Uterus (tissue), 4 donors: ENCODE measurements around the gene PGF. TPM values are rescaled to one million over a fixed set of nuclear protein-coding genes. Genes with fewer than 3 reads are reported as not detected.
"Not testable (repeated sequence)": the region's sequence is repeated elsewhere in the genome, so short reads cannot be mapped to it uniquely, and the experiment has no call there.

Experiments used
- DNase-seq, 2 donors: peaks; one replicate each; pipeline ENCODE4 v3.0.0-alpha.2; 2019 to 2020
- H3K27ac ChIP-seq, 2 donors: fragments of 200-600 bp; sonication (generic); 1 replicate in 1 of 2; 2 replicates in 1 of 2; pipeline ENCODE4 v1.5.1; 2016 to 2018
- H3K27me3 ChIP-seq, 2 donors: fragments of 200-600 bp; sonication (generic); one replicate each; pipeline ENCODE4 v1.5.1; 2018 to 2019; ENCODE audit warnings: control low read depth in 1 of 2
- H3K36me3 ChIP-seq, 2 donors: fragments of 200-600 bp; sonication (generic); one replicate each; pipeline ENCODE4 v1.5.1; 2019; ENCODE audit warnings: control low read depth in 1 of 2
- H3K4me1 ChIP-seq, 2 donors: fragments of 200-600 bp; sonication (generic); one replicate each; pipeline ENCODE4 v1.5.1; 2018 to 2019; ENCODE audit warnings: control low read depth in 1 of 2
- H3K4me3 ChIP-seq, 2 donors: fragments of 200-600 bp; sonication (generic); 1 replicate in 1 of 2; 2 replicates in 1 of 2; pipeline ENCODE4 v1.5.1; 2018 to 2019; ENCODE audit warnings: mild to moderate bottlenecking in 1 of 2
- H3K9me3 ChIP-seq, 2 donors: fragments of 200-600 bp; sonication (generic); one replicate each; pipeline ENCODE4 v1.5.1; 2019; ENCODE audit warnings: control low read depth in 1 of 2
- POLR2A ChIP-seq, 2 donors: fragments of 450-650 bp; IDR thresholded peaks; one replicate each; pipeline ENCODE4 v1.6.1; 2016; ENCODE audit warnings: antibody characterized with exemption in 2 of 2, mild to moderate bottlenecking in 1 of 2, moderate library complexity in 1 of 2
- intact Hi-C: fragments of 100-400 bp; cut with DNase I; formaldehyde crosslinking; loops from one replicate; pipeline ENCODE4 v1.15.1; 2023; ENCODE audit warnings: low total_unique reads
- total RNA-seq, 4 donors: library from RNA; depleted of rRNA in 3 of 4; stranded (reverse); fragments of >200 nt in 3 of 4; gene quantifications; one replicate each; pipeline versions ENCODE4 v1.1.0 to v1.2.4, GENCODE V29; 2014 to 2023
- TF ChIP-seq, protein P1 (sequence below), 4 experiments: fragments of 200-600 bp in 2 of 4; fragments of 450-650 bp in 2 of 4; sonication (generic) in 2 of 4; IDR thresholded peaks; one replicate each; pipeline ENCODE4 v1.5.1; 2016 to 2019; ENCODE audit warnings: antibody characterized with exemption in 4 of 4, mild to moderate bottlenecking in 2 of 4, moderate library complexity in 1 of 4
- donor health status: DM: yes; HTN: yes; CAD: no.

The PGF gene
- total RNA-seq, 4 donors from 2014 or later: 2.7 to 32.4 (median 15.4) TPM

- H3K9me3 ChIP-seq: no peaks in the 10 kb centered on the region
- no peaks in the 10 kb centered on the region for H3K27me3 ChIP-seq
- no peaks in the 10 kb centered on the region for H3K36me3 ChIP-seq
- peak overlapping the region; percentile 12 to 43 for H3K27ac ChIP-seq
- intact Hi-C loops: no loop called here
- no peaks in the 10 kb centered on the region for H3K4me1 ChIP-seq
- TF ChIP-seq, protein P1, sequence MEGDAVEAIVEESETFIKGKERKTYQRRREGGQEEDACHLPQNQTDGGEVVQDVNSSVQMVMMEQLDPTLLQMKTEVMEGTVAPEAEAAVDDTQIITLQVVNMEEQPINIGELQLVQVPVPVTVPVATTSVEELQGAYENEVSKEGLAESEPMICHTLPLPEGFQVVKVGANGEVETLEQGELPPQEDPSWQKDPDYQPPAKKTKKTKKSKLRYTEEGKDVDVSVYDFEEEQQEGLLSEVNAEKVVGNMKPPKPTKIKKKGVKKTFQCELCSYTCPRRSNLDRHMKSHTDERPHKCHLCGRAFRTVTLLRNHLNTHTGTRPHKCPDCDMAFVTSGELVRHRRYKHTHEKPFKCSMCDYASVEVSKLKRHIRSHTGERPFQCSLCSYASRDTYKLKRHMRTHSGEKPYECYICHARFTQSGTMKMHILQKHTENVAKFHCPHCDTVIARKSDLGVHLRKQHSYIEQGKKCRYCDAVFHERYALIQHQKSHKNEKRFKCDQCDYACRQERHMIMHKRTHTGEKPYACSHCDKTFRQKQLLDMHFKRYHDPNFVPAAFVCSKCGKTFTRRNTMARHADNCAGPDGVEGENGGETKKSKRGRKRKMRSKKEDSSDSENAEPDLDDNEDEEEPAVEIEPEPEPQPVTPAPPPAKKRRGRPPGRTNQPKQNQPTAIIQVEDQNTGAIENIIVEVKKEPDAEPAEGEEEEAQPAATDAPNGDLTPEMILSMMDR (IDR thresholded peaks at IDR 0.05): no peak
- TF ChIP-seq POLR2A (IDR thresholded peaks at IDR 0.05): no peak
- DNase-seq: peak in 1 of 2 donors; percentile 20
- no peak overlapping the region for H3K4me3 ChIP-seq
Observed at GRCh38 chr14:74932401-74932901, 22.9 kb downstream of the PGF start.

DNA sequence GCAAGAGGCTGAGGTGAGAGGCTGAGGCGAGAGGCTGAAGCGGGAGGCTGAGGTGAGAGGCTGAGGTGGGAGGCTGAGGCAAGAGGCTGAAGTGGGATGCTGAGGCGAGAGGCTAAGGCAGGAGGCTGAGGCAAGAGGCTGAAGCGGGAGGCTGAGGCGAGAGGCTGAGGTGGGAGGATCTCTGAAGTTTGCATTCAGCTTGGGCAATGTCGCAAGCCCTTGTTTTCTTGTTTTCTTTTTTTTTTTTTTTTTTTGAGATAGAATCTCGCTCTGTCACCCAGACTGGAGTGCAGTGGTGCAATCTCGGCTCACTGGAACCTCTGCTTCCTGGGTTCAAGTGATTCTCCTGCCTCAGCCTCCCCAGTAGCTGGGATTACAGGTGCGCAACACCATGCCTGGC lies 23.7 kb downstream of the PGF start:
- DNase-seq, H3K4me1 ChIP-seq, H3K36me3 ChIP-seq, H3K27me3 ChIP-seq, H3K4me3 ChIP-seq, H3K9me3 ChIP-seq, H3K27ac ChIP-seq, intact Hi-C loops: not testable (repeated sequence)

DNA sequence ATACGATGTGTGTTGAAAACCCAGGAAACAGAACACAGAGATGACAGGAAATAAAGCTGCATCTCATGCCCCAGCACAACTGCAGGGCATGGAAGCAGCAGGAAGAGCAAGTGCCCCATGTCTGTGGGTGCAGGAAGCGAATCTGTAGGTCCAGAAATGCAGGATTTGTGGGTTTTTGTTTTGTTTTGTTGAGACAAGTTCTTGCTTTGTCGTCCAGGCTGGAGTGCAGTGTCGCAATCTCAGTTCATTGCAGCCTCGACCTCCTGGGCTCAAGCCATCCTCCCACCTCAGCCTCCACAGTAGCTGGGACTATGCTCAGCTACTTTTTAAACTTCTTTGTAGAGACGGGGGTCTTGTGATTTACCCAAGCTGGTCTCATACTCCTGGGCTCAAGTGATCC lies 26.2 kb downstream of the PGF start:
- TF ChIP-seq POLR2A (IDR thresholded peaks at IDR 0.05): no peak
- no peak overlapping the region for H3K4me3 ChIP-seq
- H3K36me3 ChIP-seq: no peaks in the 10 kb centered on the region
- no peaks in the 10 kb centered on the region for H3K27me3 ChIP-seq
- intact Hi-C loops: no loop called here
- DNase-seq: no peak
- H3K4me1 ChIP-seq: no peaks in the 10 kb centered on the region
- H3K9me3 ChIP-seq: no peaks in the 10 kb centered on the region
- H3K27ac ChIP-seq: no peak overlapping the region

DNA sequence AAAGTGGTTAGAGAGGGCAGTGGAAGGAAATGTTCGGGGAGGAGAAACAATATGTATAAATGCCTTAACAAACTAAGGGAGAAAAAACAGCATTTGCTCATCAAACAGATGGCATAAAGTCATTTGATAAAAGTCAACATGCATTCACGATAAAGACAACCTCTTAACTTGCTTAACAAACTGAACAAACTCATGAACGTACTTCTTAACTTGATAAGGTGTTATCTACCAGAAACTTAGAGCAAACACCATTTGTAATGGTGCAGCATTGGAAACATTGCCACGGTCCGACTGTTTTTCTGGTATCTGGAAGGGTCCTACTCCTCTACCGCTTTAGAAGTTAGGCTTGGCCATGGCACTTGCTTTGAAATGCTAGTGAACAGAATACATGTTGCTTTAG lies 28.2 kb downstream of the PGF start:
- intact Hi-C loops: no loop called here
- TF ChIP-seq POLR2A (IDR thresholded peaks at IDR 0.05): no peak
- H3K27ac ChIP-seq: no peak overlapping the region
- no peaks in the 10 kb centered on the region for H3K27me3 ChIP-seq
- no peaks in the 10 kb centered on the region for H3K9me3 ChIP-seq
- no peaks in the 10 kb centered on the region for H3K4me1 ChIP-seq
- H3K4me3 ChIP-seq: no peak overlapping the region
- no peaks in the 10 kb centered on the region for H3K36me3 ChIP-seq
- no peak for DNase-seq

- H3K4me3 ChIP-seq: no peak overlapping the region
- H3K4me1 ChIP-seq: no peaks in the 10 kb centered on the region
- no peak overlapping the region for H3K27ac ChIP-seq
- no peaks in the 10 kb centered on the region for H3K36me3 ChIP-seq
- DNase-seq: no peak
- TF ChIP-seq, protein P1 (IDR thresholded peaks at IDR 0.05): no peak
- TF ChIP-seq POLR2A (IDR thresholded peaks at IDR 0.05): no peak
- no peaks in the 10 kb centered on the region for H3K9me3 ChIP-seq
- H3K27me3 ChIP-seq: no peaks in the 10 kb centered on the region
- intact Hi-C loops: no loop called here
Observed at GRCh38 chr14:74924061-74924460, 31.3 kb downstream of the PGF start.

DNA sequence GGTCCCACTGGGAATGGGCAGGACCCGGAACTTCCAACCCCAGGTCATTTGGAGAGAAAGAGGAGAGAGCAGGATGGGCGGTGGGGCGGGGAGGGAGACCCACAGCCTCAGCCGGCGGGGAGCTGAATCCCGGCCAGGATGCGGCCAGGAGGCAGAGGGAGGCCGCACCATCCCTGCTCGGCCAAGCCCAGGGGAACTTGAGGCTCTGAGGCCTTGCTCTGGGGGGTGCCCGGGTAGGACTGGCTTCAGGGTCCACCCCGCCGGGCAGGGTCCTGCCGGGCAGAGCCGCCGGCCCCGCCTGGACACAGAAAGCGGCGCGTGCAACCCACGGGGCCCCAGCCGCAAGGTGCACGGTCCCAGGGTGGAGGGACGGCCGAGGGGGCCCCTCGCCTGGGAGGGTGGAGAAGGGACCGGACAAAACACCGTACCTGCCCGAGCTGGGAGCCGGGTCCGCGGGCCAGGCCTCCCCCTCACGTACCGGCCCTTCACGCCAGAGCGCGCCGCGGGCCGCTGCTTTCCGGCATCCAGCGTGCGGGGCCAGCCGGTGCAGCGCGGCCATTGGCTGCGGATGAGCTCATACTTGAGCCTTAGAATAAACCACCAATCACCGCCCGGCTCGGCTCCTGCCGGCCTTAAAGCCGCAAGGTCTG lies 32.5 kb downstream of the PGF start, which contains the start of gene RPS6KL1:
Gene RPS6KL1, minus strand, starts transcription at position 509 of the 650 bp plus-strand sequence. CDS start 1,719 bp downstream, outside the sequence.
- no peaks in the 10 kb centered on the region for H3K36me3 ChIP-seq
- H3K4me1 ChIP-seq: peaks cover 0 to 6% of the 10 kb centered on the region in 2 donors
- peak; percentile 70 to 73 for DNase-seq
- no peaks in the 10 kb centered on the region for H3K9me3 ChIP-seq
- TF ChIP-seq, protein P1 (IDR thresholded peaks at IDR 0.05): no peak
- no peak for TF ChIP-seq POLR2A (IDR thresholded peaks at IDR 0.05)
- intact Hi-C loops: no loop called here
- H3K27me3 ChIP-seq: no peaks in the 10 kb centered on the region
- H3K27ac ChIP-seq: peak within 1 kb of the TSS in 1 of 2 donors; percentile 70
- H3K4me3 ChIP-seq: peak within 1 kb of the TSS; percentile 45 to 55
